Mesendoderm (in vitro differentiated cells): ENCODE measurements around the gene BCAN.
A peak's percentile ranks its signal among the peaks of the same experiment; 100 is the strongest.

Experiments
- DNase-seq: peaks from one replicate; pipeline ENCODE4 v3.0.0; 2013
- H2AK5ac ChIP-seq: 2 replicates; pipeline ENCODE4 v1.6.1; 2013; ENCODE audit warnings: low read length, inconsistent platforms
- H2BK120ac ChIP-seq: 2 replicates; pipeline ENCODE4 v1.6.1; 2013; ENCODE audit warnings: low read depth, mild to moderate bottlenecking, low read length, moderate library complexity, mixed read lengths
- H2BK15ac ChIP-seq: replicated peaks from 2 replicates; pipeline ENCODE4 v1.6.1; 2013; ENCODE audit warnings: low read depth, mild to moderate bottlenecking, moderate library complexity
- H2BK5ac ChIP-seq: 2 replicates; pipeline ENCODE4 v1.6.1; 2013; ENCODE audit warnings: low read length, inconsistent platforms
- H3K18ac ChIP-seq: 2 replicates; pipeline ENCODE4 v1.6.1; 2013; ENCODE audit warnings: mild to moderate bottlenecking, low read length, mixed read lengths
- H3K23ac ChIP-seq: one replicate; pipeline ENCODE4 v1.6.1; 2013; ENCODE audit warnings: low read length
- H3K27ac ChIP-seq: 2 replicates; pipeline ENCODE4 v1.5.1; 2013; ENCODE audit warnings: low read depth, mild to moderate bottlenecking, inconsistent platforms, low read length, moderate library complexity
- H3K27me3 ChIP-seq: 2 replicates; pipeline ENCODE4 v1.6.1; 2013; ENCODE audit warnings: low read length, control low read depth, mild to moderate bottlenecking, inconsistent platforms; ENCODE audit not compliant: insufficient read depth, poor library complexity
- H3K36me3 ChIP-seq: 2 replicates; pipeline ENCODE4 v1.6.1; 2013; ENCODE audit warnings: low read length, inconsistent platforms; ENCODE audit not compliant: control insufficient read depth, insufficient read depth
- H3K4ac ChIP-seq: one replicate; pipeline ENCODE4 v1.6.1; 2013; ENCODE audit warnings: low read depth, mild to moderate bottlenecking, low read length, moderate library complexity
- H3K4me1 ChIP-seq: 2 replicates; pipeline ENCODE4 v1.6.1; 2013; ENCODE audit warnings: low read depth, low read length, inconsistent platforms; ENCODE audit not compliant: control insufficient read depth
- H3K4me2 ChIP-seq: 2 replicates; pipeline ENCODE4 v1.6.1; 2013; ENCODE audit warnings: low read length
- H3K4me3 ChIP-seq: 2 replicates; pipeline ENCODE4 v1.5.1; 2013; ENCODE audit warnings: mild to moderate bottlenecking, low read length
- H3K56ac ChIP-seq: one replicate; pipeline ENCODE4 v1.6.1; 2013; ENCODE audit warnings: low read length
- H3K79me1 ChIP-seq: 2 replicates; pipeline ENCODE4 v1.6.1; 2013; ENCODE audit warnings: low read length, inconsistent platforms
- H3K79me2 ChIP-seq: 2 replicates; pipeline ENCODE4 v1.6.1; 2013; ENCODE audit warnings: mild to moderate bottlenecking, low read length; ENCODE audit not compliant: control insufficient read depth, insufficient read depth
- H3K9ac ChIP-seq: 2 replicates; pipeline ENCODE4 v1.6.1; 2013; ENCODE audit warnings: low read length, inconsistent platforms
- H4K5ac ChIP-seq: one replicate; pipeline ENCODE4 v1.6.1; 2013; ENCODE audit warnings: low read length
- H4K8ac ChIP-seq: one replicate; pipeline ENCODE4 v1.6.1; 2013; ENCODE audit warnings: low read depth, mild to moderate bottlenecking, control low read depth, low read length, moderate library complexity
- WGBS: extraction: QIAGEN DNeasy Blood & Tissue Kit; methylation state at CpG from one replicate; pipeline ENCODE4 v1.1.7; 2013; ENCODE audit warnings: low lambda C conversion rate, missing lambda C conversion rate; ENCODE audit not compliant: insufficient coverage; ENCODE audit errors: extremely low coverage; 5-methylcytosine and 5-hydroxymethylcytosine counted together

The BCAN gene

DNA sequence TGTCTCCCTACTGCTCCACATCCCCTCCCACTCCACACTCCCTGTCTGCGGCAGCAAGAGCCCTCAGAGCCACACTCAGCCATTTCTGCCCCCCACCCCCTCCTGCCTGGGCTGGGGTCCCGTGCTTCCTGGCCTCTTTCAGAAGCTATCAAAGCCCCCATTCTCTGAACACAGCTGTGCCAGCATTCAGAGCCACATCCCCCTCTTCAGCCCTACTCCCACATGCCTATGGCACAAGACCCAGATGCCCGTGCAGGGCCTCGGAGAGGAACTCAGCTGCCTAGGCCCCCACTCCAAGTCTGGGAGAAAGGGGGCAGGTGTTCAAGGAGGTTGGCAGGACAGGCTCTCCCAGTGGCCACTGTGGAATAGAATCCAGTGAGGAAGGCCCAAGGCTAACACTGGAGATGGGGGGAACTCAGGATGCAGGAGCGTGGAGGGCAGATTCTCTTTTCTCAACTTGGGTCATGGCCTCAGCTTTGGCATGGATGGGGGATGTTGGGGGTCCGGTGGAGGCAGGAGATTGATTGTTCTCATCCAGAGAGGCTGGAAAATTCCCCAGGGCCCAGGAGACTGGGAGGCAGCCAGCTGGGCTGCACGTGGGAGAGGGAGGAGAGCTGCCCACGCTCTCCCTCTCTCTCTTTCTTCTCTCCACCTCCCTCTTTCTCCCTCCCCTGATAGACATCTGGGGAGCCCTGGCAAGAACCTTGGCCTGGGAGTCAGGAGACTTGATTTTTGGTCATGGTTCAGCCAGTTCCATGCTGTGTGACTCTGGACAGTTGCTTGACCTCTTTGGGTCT lies 3.5 kb upstream of the BCAN start:
- Histone ChIP-seq H3K79me1 (no peaks in the 10 kb centered on the region), H3K4me1 (peaks cover 3% of the 10 kb centered on the region), H3K4me3 (no peak overlapping the region), H2BK120ac (no peak overlapping the region), H3K9ac (no peak overlapping the region), H3K56ac (no peak overlapping the region), H3K23ac (no peak overlapping the region), H3K4ac (no peak overlapping the region), H3K79me2 (no peaks in the 10 kb centered on the region), H3K36me3 (no peaks in the 10 kb centered on the region), H4K5ac (no peak overlapping the region), H4K8ac (no peak overlapping the region), H3K27ac (no peak overlapping the region), H3K4me2 (no peak overlapping the region), H2AK5ac (no peak overlapping the region), H3K18ac (no peak overlapping the region), H2BK5ac (no peak overlapping the region), H2BK15ac (no peak overlapping the region), H3K27me3 (peaks cover 24% of the 10 kb centered on the region)
- no peak for DNase-seq
- no CpG with 5 or more reads among the region's 8 CpGs for WGBS

- H3K18ac ChIP-seq, result no peak overlapping the region
- H3K9ac ChIP-seq, result no peak overlapping the region
- no peak overlapping the region for H3K4ac ChIP-seq
- H3K4me1 ChIP-seq, result peaks cover 3% of the 10 kb centered on the region
- H3K36me3 ChIP-seq, result no peaks in the 10 kb centered on the region
- H3K23ac ChIP-seq, result no peak overlapping the region
- peaks cover 24% of the 10 kb centered on the region for H3K27me3 ChIP-seq
- DNase-seq, result no peak
- no peak overlapping the region for H2BK15ac ChIP-seq
- no peak overlapping the region for H3K4me3 ChIP-seq
- H3K79me2 ChIP-seq, result no peaks in the 10 kb centered on the region
- H4K5ac ChIP-seq, result no peak overlapping the region
- H2BK5ac ChIP-seq, result no peak overlapping the region
- H3K79me1 ChIP-seq, result no peaks in the 10 kb centered on the region
- no peak overlapping the region for H4K8ac ChIP-seq
- no peak overlapping the region for H2AK5ac ChIP-seq
- WGBS, result no CpG with 5 or more reads among the region's 6 CpGs
- H3K4me2 ChIP-seq, result no peak overlapping the region
- H3K56ac ChIP-seq, result no peak overlapping the region
- H3K27ac ChIP-seq, result no peak overlapping the region
- H2BK120ac ChIP-seq, result no peak overlapping the region
These were observed 2.3 kb upstream of the BCAN start for GRCh38 chr1:156639601-156640101.

DNA sequence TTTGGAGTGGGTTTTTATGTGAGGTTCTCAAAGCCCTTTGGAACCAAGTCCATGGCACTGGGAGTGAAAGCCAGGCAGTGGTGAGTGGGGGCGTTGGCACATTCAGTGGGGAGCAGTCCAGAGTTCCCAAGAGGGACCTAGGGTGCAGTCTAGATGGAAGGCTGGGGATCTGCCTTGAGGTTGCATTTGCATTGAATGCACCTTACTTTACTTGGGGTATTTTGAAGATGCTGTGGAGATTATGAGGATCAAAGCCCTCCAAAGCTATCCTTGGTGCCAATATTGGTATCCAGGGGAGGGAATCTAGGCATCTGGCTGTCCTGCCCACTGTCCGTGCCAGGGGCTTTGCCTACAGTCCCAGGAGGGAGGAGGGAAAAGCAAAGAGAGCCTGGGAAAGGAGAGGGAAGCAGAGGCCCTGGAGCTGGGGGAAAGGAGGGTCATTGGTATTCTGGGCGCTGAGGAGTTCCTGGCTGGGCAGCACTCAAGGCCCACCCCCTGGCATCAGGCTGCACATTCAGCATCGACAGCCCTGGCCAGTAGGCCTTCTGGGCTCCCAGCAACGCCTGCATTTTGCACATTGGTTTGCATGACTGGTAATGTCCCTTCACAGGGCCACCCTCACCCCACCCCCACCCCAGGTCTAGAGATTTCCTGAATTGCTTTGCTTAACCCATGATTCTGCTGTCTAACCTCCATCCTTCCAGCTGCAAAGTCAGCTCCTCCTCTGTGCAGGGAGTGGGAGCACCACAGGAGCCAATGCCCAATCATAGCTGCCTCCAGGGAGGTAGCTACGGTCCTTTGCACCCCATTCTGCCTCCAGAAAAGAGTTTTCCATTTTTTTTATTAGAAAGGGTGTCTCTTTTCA lies 843 bp upstream of the BCAN start:
- Histone ChIP-seq H3K36me3 (no peaks in the 10 kb centered on the region), H3K18ac (no peak overlapping the region), H3K4me2 (peak overlapping the region; percentile 59), H2AK5ac (no peak overlapping the region), H3K4ac (no peak overlapping the region), H3K79me2 (no peaks in the 10 kb centered on the region), H3K4me1 (peaks cover 3% of the 10 kb centered on the region), H3K79me1 (no peaks in the 10 kb centered on the region), H3K27ac (no peak overlapping the region), H4K8ac (no peak overlapping the region), H2BK15ac (no peak overlapping the region), H3K56ac (no peak overlapping the region), H2BK120ac (no peak overlapping the region), H3K4me3 (no peak overlapping the region), H3K23ac (no peak overlapping the region), H2BK5ac (no peak overlapping the region), H3K9ac (no peak overlapping the region), H4K5ac (no peak overlapping the region), H3K27me3 (peaks cover 31% of the 10 kb centered on the region)
- no peak for DNase-seq
- WGBS, result no CpG with 5 or more reads among the region's 6 CpGs

DNA sequence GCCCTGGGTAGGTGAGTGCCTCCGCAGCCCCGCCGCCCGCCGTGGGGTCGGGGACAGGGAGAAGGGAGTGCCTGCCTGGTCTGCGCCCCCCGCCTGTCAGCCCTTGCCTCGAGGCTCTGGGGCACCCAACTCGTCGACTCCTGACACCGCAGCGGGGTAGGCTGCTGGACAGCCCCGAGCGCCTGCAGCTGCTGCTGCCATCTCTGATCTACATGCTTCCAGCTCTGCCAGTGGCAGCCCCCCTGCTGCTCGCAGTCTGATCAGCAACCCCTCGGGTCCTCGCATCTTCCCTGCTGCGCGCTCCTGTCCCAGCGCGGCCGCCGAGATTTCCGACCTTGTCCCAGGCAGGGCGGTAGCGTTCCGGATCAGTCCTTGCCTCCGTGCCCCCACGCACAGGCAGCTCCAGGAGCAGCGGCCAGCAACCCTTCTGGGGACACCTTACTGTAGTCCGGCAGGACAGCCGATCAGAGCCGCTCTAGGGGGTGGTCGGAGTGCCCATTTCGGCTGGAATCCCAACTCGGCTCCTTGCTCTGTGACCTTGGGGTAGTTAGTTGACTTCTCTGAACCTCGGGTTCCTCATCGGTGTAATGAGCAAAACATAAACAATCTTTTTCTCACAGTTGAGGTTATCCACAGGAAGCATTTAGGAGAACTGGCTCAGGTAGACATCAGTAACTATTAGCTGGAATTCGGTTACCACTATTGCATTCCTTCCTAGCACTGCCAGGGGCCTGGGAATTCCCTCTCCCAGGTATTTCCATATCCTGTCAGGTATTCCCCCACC lies 540 bp downstream of the BCAN start:
- peak; percentile 52 for DNase-seq
- H3K79me2 ChIP-seq, result no peaks in the 10 kb centered on the region
- no peak overlapping the region for H3K23ac ChIP-seq
- H3K4me2 ChIP-seq, result peak overlapping the region; percentile 42
- peaks cover 3% of the 10 kb centered on the region for H3K4me1 ChIP-seq
- no peak overlapping the region for H4K5ac ChIP-seq
- H2BK15ac ChIP-seq, result no peak overlapping the region
- peaks cover 41% of the 10 kb centered on the region for H3K27me3 ChIP-seq
- no peak overlapping the region for H2BK5ac ChIP-seq
- H3K9ac ChIP-seq, result peak overlapping the region; percentile 34
- no peaks in the 10 kb centered on the region for H3K36me3 ChIP-seq
- H3K18ac ChIP-seq, result no peak overlapping the region
- H3K4ac ChIP-seq, result no peak overlapping the region
- no peak overlapping the region for H3K4me3 ChIP-seq
- no CpG with 5 or more reads among the region's 40 CpGs for WGBS
- peak overlapping the region; percentile 39 for H3K56ac ChIP-seq
- H4K8ac ChIP-seq, result no peak overlapping the region
- H2BK120ac ChIP-seq, result no peak overlapping the region
- no peak overlapping the region for H3K27ac ChIP-seq
- H2AK5ac ChIP-seq, result no peak overlapping the region
- H3K79me1 ChIP-seq, result no peaks in the 10 kb centered on the region

DNA sequence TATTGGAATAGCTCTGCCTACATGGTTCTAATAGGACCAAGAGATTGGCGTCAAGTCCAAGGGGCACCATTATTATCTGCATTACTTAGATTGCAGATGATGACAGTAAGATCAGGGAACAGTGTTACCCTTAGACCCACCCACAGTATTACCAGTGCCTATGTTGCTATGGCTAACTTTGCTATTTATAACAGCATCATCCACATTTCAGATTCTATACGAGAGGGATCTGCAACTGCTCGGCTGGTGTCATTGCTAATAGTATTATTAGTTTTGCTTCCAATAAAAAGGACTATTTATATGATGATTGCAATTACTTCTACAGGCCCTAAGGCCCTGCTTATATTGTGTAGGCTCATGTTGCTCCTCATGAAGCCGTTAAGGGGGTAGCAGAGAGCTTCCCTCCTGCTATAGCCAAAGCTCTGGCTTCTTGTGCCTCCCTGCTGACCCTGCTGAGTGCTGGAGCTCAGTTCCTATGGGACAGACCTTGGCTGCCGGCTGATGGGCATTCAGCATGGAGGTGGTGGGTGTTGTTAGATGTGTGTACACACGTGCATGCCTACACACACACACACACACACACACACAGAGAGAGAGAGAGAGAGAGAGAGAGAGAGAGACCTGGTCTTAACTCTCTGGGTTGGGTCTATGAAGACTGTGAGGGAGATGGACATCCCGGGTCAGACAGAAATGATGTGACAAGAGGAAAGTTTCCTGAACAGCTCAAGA lies 1.3 kb downstream of the BCAN start:
- no peaks in the 10 kb centered on the region for H3K79me1 ChIP-seq
- no peak overlapping the region for H3K9ac ChIP-seq
- H4K8ac ChIP-seq, result no peak overlapping the region
- no peak overlapping the region for H3K4me2 ChIP-seq
- no peak overlapping the region for H3K4ac ChIP-seq
- no peak overlapping the region for H4K5ac ChIP-seq
- no peak overlapping the region for H3K4me3 ChIP-seq
- H2BK5ac ChIP-seq, result no peak overlapping the region
- peaks cover 46% of the 10 kb centered on the region for H3K27me3 ChIP-seq
- H3K56ac ChIP-seq, result no peak overlapping the region
- no peak overlapping the region for H2BK120ac ChIP-seq
- H3K4me1 ChIP-seq, result peaks cover 3% of the 10 kb centered on the region
- no peaks in the 10 kb centered on the region for H3K79me2 ChIP-seq
- no peaks in the 10 kb centered on the region for H3K36me3 ChIP-seq
- H3K23ac ChIP-seq, result no peak overlapping the region
- H2BK15ac ChIP-seq, result no peak overlapping the region
- no peak overlapping the region for H3K27ac ChIP-seq
- DNase-seq, result peak; percentile 37
- no peak overlapping the region for H2AK5ac ChIP-seq
- no CpG with 5 or more reads among the region's 7 CpGs for WGBS
- no peak overlapping the region for H3K18ac ChIP-seq
